ENCODE results near the gene LRRK2.

The LRRK2 gene

DNA sequence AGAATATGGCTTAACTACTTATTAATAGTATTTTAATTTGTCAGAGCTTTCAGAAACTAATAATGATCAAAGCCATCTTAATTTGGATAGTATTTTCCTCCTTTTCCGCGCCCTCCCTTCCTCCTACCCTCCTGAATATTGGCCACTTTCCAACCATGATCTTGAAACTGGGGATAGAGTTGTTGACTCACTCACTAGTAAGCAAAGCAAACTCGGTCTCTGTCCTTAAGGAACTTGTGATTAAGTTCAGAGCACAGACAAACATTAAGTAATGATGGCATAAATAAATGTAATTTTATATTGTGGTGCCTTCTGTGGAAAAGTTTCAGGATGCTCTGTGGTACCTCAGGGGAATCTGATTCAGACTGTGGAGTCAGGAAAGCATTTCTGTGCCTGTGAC, 75.7 kb downstream of the LRRK2 start:
- TF ChIP-seq, protein P1, sequence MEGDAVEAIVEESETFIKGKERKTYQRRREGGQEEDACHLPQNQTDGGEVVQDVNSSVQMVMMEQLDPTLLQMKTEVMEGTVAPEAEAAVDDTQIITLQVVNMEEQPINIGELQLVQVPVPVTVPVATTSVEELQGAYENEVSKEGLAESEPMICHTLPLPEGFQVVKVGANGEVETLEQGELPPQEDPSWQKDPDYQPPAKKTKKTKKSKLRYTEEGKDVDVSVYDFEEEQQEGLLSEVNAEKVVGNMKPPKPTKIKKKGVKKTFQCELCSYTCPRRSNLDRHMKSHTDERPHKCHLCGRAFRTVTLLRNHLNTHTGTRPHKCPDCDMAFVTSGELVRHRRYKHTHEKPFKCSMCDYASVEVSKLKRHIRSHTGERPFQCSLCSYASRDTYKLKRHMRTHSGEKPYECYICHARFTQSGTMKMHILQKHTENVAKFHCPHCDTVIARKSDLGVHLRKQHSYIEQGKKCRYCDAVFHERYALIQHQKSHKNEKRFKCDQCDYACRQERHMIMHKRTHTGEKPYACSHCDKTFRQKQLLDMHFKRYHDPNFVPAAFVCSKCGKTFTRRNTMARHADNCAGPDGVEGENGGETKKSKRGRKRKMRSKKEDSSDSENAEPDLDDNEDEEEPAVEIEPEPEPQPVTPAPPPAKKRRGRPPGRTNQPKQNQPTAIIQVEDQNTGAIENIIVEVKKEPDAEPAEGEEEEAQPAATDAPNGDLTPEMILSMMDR (IDR thresholded peaks at IDR 0.05; ENCODE audit: insufficient read depth, low read length, missing control alignments) = no peak
- ChIA-PET POLR2A (no interaction called here), CTCF (no interaction called here)
- DNase-seq (ENCODE audit: low read depth, low spot score) = no peak
- no peak overlapping the region for H3K4me3 ChIP-seq (ENCODE audit: low read depth, low read length)

GRCh38 chr12:40309001-40309400, 84.2 kb downstream of the LRRK2 start:
- POLR2A ChIA-PET = no interaction called here
- H3K4me3 ChIP-seq (ENCODE audit: low read depth, low read length) = no peak overlapping the region
- CTCF ChIA-PET = no interaction called here
- TF ChIP-seq, protein P1 (IDR thresholded peaks at IDR 0.05; ENCODE audit: insufficient read depth, low read length, missing control alignments) = no peak
- no peak for DNase-seq (ENCODE audit: low read depth, low spot score)

- H3K4me3 ChIP-seq (ENCODE audit: low read depth, low read length) = no peak overlapping the region
- ChIA-PET POLR2A (no interaction called here), CTCF (no interaction called here)
- no peak for DNase-seq (ENCODE audit: low read depth, low spot score)
- TF ChIP-seq, protein P1 (IDR thresholded peaks at IDR 0.05; ENCODE audit: insufficient read depth, low read length, missing control alignments) = no peak
These were observed 85.4 kb downstream of the LRRK2 start for GRCh38 chr12:40310211-40310610.

DNA sequence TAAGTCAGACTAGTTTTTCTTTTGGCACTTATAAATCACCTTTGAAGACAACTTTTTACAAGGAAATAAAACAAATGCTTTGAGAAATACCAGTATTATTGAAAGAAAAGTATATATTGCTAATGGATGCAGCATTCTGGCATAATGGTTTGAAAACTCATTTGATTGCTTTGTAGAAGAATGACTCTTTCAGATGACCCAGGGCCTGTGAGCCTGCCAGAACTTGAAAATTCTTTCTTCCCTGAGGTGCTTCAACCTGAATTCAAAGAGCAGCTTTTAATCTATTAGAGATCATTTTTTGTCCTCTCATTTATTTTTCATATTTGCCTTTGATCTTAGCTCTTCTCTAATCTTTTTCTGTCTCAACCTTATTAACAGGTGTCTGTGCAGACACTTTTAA, 87.4 kb downstream of the LRRK2 start:
- no peak overlapping the region for H3K4me3 ChIP-seq (ENCODE audit: low read depth, low read length)
- ChIA-PET POLR2A (no interaction called here), CTCF (no interaction called here)
- TF ChIP-seq, protein P1 (IDR thresholded peaks at IDR 0.05; ENCODE audit: insufficient read depth, low read length, missing control alignments) = no peak
- no peak for DNase-seq (ENCODE audit: low read depth, low spot score)

GRCh38 chr12:40312982-40313576, 88.3 kb downstream of the LRRK2 start:
- DNase-seq (ENCODE audit: low read depth, low spot score) = no peak
- TF ChIP-seq, protein P1 (IDR thresholded peaks at IDR 0.05; ENCODE audit: insufficient read depth, low read length, missing control alignments) = no peak
- CTCF ChIA-PET = interaction anchor here (1.2 kb wide), 1 partner anchor 160 kb away, joined by 4 read pairs; no protein-coding TSS in a partner anchor
- POLR2A ChIA-PET = no interaction called here
- H3K4me3 ChIP-seq (ENCODE audit: low read depth, low read length) = no peak overlapping the region

DNA sequence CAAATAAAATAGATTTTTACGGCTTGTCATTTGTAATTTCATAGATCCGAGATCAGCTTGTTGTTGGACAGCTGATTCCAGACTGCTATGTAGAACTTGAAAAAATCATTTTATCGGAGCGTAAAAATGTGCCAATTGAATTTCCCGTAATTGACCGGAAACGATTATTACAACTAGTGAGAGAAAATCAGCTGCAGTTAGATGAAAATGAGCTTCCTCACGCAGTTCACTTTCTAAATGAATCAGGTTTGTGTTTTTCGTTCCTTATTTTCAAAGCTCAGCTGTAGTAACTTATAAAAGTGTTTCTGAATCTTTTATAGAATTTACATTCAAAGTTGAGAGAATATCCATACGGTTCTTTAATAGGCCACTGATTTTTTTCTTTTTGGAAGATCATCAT, 89.1 kb downstream of the LRRK2 start:
- no peak overlapping the region for H3K4me3 ChIP-seq (ENCODE audit: low read depth, low read length)
- POLR2A ChIA-PET = no interaction called here
- no peak for DNase-seq (ENCODE audit: low read depth, low spot score)
- CTCF ChIA-PET = interaction anchor here (1.2 kb wide), 1 partner anchor 160 kb away, joined by 4 read pairs; no protein-coding TSS in a partner anchor
- TF ChIP-seq, protein P1 (IDR thresholded peaks at IDR 0.05; ENCODE audit: insufficient read depth, low read length, missing control alignments) = no peak

Data from AG04449 (cell line).